ENCODE data around the gene ABT1. TPM values are rescaled to one million over a fixed set of nuclear protein-coding genes. Genes with fewer than 3 reads are reported as not detected.

ABT1 gene
- total RNA-seq, 4 donors from 2014 or later, result 13.3 to 18.2 (median 16.1) TPM

DNA sequence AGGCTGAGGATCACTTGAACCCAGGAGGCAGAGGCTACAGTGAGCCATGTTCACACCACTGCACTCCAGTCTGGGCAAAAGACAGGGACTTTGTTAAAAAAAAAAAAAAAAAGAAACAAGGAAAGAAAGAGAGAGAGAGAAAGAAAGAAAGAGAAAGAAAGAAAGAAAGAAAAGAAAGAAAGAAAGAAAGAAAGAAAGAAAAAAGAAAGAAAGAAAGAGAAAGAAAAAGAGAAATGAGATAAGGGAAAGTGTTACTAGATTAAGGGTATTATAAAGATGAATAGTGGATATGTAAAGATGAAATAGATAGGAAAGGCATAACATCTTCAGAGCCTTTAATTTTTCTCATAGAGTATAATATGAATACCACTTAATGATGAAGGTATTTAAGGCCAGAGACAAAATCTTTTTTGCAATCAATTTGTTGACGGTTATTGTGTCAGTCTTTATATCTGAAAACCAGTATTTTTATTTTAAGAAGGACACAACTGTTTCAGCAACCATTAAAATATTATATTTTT is 26.6 kb downstream of the ABT1 start:
- 2% methylated on average over 1 of the region's 1 CpG for WGBS
- no peaks in the 10 kb centered on the region for H3K9me3 ChIP-seq
- intact Hi-C loops (cut with DNase I), result no loop called here
- no peak overlapping the region for H3K27ac ChIP-seq (replicated peaks in 1 of 4)
- no peaks in the 10 kb centered on the region for H3K4me1 ChIP-seq
- H3K4me3 ChIP-seq, result no peak overlapping the region
- TF ChIP-seq CTCF (IDR thresholded peaks at IDR 0.05) (no peak), POLR2AphosphoS5 (IDR thresholded peaks at IDR 0.05) (no peak), EP300 (IDR thresholded peaks at IDR 0.05) (no peak), POLR2A (IDR thresholded peaks at IDR 0.05; ENCODE audit: low read depth) (no peak)
- DNase-seq (ENCODE audit: extremely low spot score), result no peak
- H3K27me3 ChIP-seq, result peaks cover 0 to 3% (median 0%) of the 10 kb centered on the region in 4 donors
- no peaks in the 10 kb centered on the region for H3K36me3 ChIP-seq

- Histone ChIP-seq H3K27me3 (no peaks in the 10 kb centered on the region), H3K4me1 (no peaks in the 10 kb centered on the region), H3K27ac (replicated peaks in 1 of 4) (no peak overlapping the region), H3K36me3 (no peaks in the 10 kb centered on the region), H3K4me3 (no peak overlapping the region), H3K9me3 (no peaks in the 10 kb centered on the region)
- intact Hi-C loops (cut with DNase I), result no loop called here
- DNase-seq (ENCODE audit: extremely low spot score), result no peak
- TF ChIP-seq EP300 (IDR thresholded peaks at IDR 0.05) (no peak), POLR2A (IDR thresholded peaks at IDR 0.05; ENCODE audit: low read depth) (no peak), CTCF (IDR thresholded peaks at IDR 0.05) (no peak), POLR2AphosphoS5 (IDR thresholded peaks at IDR 0.05) (no peak)
- WGBS, result 75% methylated on average over 1 of the region's 1 CpG
Observed at GRCh38 chr6:26624557-26624956, 27.8 kb downstream of the ABT1 start.

GRCh38 chr6:26627843-26628242 is 31.1 kb downstream of the ABT1 start:
- intact Hi-C loops (cut with DNase I), result no loop called here
- no peaks in the 10 kb centered on the region for H3K36me3 ChIP-seq
- 79% methylated on average over 7 of the region's 7 CpGs for WGBS
- DNase-seq (ENCODE audit: extremely low spot score), result no peak
- H3K4me3 ChIP-seq, result no peak overlapping the region
- no peaks in the 10 kb centered on the region for H3K27me3 ChIP-seq
- TF ChIP-seq CTCF (IDR thresholded peaks at IDR 0.05) (no peak), POLR2A (IDR thresholded peaks at IDR 0.05; ENCODE audit: low read depth) (no peak), POLR2AphosphoS5 (IDR thresholded peaks at IDR 0.05) (no peak), EP300 (IDR thresholded peaks at IDR 0.05) (no peak)
- no peak overlapping the region for H3K27ac ChIP-seq (replicated peaks in 1 of 4)
- no peaks in the 10 kb centered on the region for H3K9me3 ChIP-seq
- H3K4me1 ChIP-seq, result no peaks in the 10 kb centered on the region

DNA sequence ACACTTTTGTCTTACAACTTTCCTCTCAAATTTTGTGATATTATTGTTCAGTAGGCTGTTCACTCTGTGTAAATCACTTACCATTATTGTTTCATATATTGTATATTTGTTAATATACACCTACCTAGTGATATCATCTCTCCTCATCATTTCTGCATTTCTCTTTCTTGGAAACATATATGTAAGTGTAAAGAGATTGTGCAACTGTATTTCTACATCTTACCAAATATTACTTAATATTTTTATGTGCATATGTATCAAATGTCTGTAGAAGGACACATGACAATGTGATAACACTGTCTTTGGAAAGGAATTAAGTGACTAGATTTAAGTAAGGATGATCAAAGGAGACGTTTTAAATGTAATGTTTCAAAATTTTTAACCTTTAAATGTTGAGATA is 32.6 kb downstream of the ABT1 start:
- no peaks in the 10 kb centered on the region for H3K4me1 ChIP-seq
- H3K4me3 ChIP-seq, result no peak overlapping the region
- no peak for DNase-seq (ENCODE audit: extremely low spot score)
- TF ChIP-seq POLR2A (IDR thresholded peaks at IDR 0.05; ENCODE audit: low read depth) (no peak), CTCF (IDR thresholded peaks at IDR 0.05) (no peak), POLR2AphosphoS5 (IDR thresholded peaks at IDR 0.05) (no peak), EP300 (IDR thresholded peaks at IDR 0.05) (no peak)
- peaks cover 0 to 13% (median 5%) of the 10 kb centered on the region in 4 donors for H3K36me3 ChIP-seq
- 53% methylated on average over 1 of the region's 1 CpG for WGBS
- no peaks in the 10 kb centered on the region for H3K27me3 ChIP-seq
- H3K27ac ChIP-seq (replicated peaks in 1 of 4), result no peak overlapping the region
- no peaks in the 10 kb centered on the region for H3K9me3 ChIP-seq
- intact Hi-C loops (cut with DNase I), result no loop called here

DNA sequence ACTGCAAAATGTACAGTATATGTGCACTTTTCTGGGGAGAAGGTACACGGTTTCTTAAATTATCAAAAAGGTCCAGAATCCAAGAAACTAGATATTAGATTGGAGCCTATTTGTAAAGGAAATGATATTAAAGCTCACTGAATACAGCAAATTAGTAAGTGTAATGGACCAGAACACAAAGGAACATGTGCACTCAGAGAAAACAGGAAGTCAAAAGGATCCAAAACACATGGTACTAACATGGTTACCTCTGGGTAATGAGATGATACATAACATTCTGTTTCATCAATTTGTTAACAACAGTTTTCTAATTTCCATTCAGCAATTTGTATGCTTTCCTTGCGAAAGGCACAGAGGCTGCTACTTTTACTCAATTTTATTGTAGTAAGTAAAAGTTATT is 44.1 kb downstream of the ABT1 start:
- 94% methylated on average over 2 of the region's 2 CpGs for WGBS
- DNase-seq (ENCODE audit: extremely low spot score), result no peak

More for the DNA sequence above, 44.1 kb downstream of the ABT1 start:
- intact Hi-C loops (cut with DNase I), result no loop called here
- Histone ChIP-seq H3K27ac (replicated peaks in 1 of 4) (no peak overlapping the region), H3K27me3 (no peaks in the 10 kb centered on the region), H3K4me1 (no peaks in the 10 kb centered on the region), H3K9me3 (peaks cover 0 to 4% (median 0%) of the 10 kb centered on the region in 4 donors), H3K4me3 (no peak overlapping the region), H3K36me3 (peaks cover 28 to 62% (median 45%) of the 10 kb centered on the region in 4 donors)
- TF ChIP-seq POLR2A (IDR thresholded peaks at IDR 0.05; ENCODE audit: low read depth) (no peak), POLR2AphosphoS5 (IDR thresholded peaks at IDR 0.05) (no peak), CTCF (IDR thresholded peaks at IDR 0.05) (no peak), EP300 (IDR thresholded peaks at IDR 0.05) (no peak)
